K562 (cell line): ENCODE results near the gene ATG4D. TPM values are rescaled to one million over a fixed set of nuclear protein-coding genes. Genes with fewer than 3 reads are reported as not detected.

ENCODE experiments used
- ATAC-seq: fragments of 200-7000 bp; cut with Tn5 transposase; 3 replicates; pipeline ENCODE4 v1.9.1; 2020; ENCODE audit warnings: moderate library complexity
- BruUV-seq: library from RNA; stranded (reverse); fragments of 400-500 nt; replicated peaks from 2 replicates; lab custom pipeline; 2021; lab: Mats Ljungman, UMichigan
- CTCF ChIA-PET: fragments of 300-600 bp; formaldehyde crosslinking; extraction: SDS; loops from one replicate; lab custom pipeline; 2021; ENCODE audit warnings: low intra/inter-chr PET ratio; lab: Yijun Ruan, JAX
- POLR2A ChIA-PET: fragments of 300-600, 350-650 bp; sonication (Branson Sonifier 250); formaldehyde crosslinking; extraction: SDS; loops from one replicate; lab custom pipeline; 2021; ENCODE audit warnings: antibody characterized with exemption, inconsistent platforms; lab: Yijun Ruan, JAX
- DNase-seq, 4 experiments: peaks; one replicate each; pipeline versions ENCODE4 v3.0.0 to v3.0.0-alpha.2; 2011 to 2018; ENCODE audit warnings: low spot score in 3 of 4, mixed read lengths in 3 of 4; ENCODE audit errors: extremely low read depth in 1 of 4
- FAIRE-seq: peaks from 2 replicates; lab custom pipeline; 2011; peaks lifted over from hg19 to GRCh38; lab: Jason Lieb, UNC
- H2AFZ ChIP-seq: 2 replicates; pipeline ENCODE4 v1.6.0; 2011; ENCODE audit warnings: low read depth, low read length, control low read depth, inconsistent platforms
- H3K27ac ChIP-seq: fragments of 200-600 bp; 3 replicates; pipeline ENCODE4 v1.8.0; 2011; ENCODE audit warnings: low read depth, mild to moderate bottlenecking, control low read depth, inconsistent platforms, low read length, moderate library complexity, mixed read lengths; ENCODE audit errors: extremely low read depth
- H3K27me3 ChIP-seq, 2 experiments: fragments of 300-600 bp in 1 of 2; 2 replicates in 1 of 2; 3 replicates in 1 of 2; pipeline versions ENCODE4 v1.6.0 to v1.8.0; 2011; ENCODE audit warnings: inconsistent platforms in 2 of 2, low read length in 2 of 2, mild to moderate bottlenecking in 1 of 2, mixed read lengths in 1 of 2, moderate library complexity in 1 of 2; ENCODE audit not compliant: control insufficient read depth in 2 of 2, insufficient read depth in 2 of 2
- H3K36me3 ChIP-seq: fragments of 300-600 bp; 3 replicates; pipeline ENCODE4 v1.8.0; 2011; ENCODE audit warnings: mild to moderate bottlenecking, low read length, inconsistent platforms; ENCODE audit not compliant: control insufficient read depth, insufficient read depth
- H3K4me1 ChIP-seq, 2 experiments: fragments of 200-600 bp in 1 of 2; replicated peaks in 1 of 2; 2 replicates in 1 of 2; 3 replicates in 1 of 2; pipeline versions ENCODE4 v1.5.1 to v1.8.0; 2011; ENCODE audit warnings: inconsistent platforms in 2 of 2, low read length in 2 of 2, mild to moderate bottlenecking in 1 of 2, mixed read lengths in 1 of 2, moderate library complexity in 1 of 2; ENCODE audit not compliant: control insufficient read depth in 2 of 2, insufficient read depth in 2 of 2
- H3K4me2 ChIP-seq: 2 replicates; pipeline ENCODE4 v1.6.1; 2011; ENCODE audit warnings: low read length, control low read depth, inconsistent platforms, mixed read lengths; ENCODE audit not compliant: insufficient read depth
- H3K4me3 ChIP-seq: fragments of 200-600 bp; sonication (generic), shearing (Covaris generic); 2 replicates; pipeline ENCODE4 v1.5.1; 2016; ENCODE audit warnings: control low read depth, inconsistent platforms
- H3K79me2 ChIP-seq: fragments of 200-600 bp; 3 replicates; pipeline ENCODE4 v1.8.0; 2011; ENCODE audit warnings: low read length, inconsistent platforms; ENCODE audit not compliant: control insufficient read depth, insufficient read depth
- H3K9ac ChIP-seq, 2 experiments: 2 replicates each; pipeline versions ENCODE4 v1.6.0 to v1.6.1; 2011; ENCODE audit warnings: low read depth in 2 of 2, low read length in 2 of 2, control low read depth in 1 of 2, inconsistent platforms in 1 of 2, mild to moderate bottlenecking in 1 of 2, mixed read lengths in 1 of 2; ENCODE audit not compliant: insufficient read depth in 1 of 2
- H3K9me1 ChIP-seq: one replicate; pipeline ENCODE4 v1.6.0; 2011; ENCODE audit warnings: inconsistent platforms, mild to moderate bottlenecking, low read length, moderate library complexity; ENCODE audit not compliant: control insufficient read depth, insufficient read depth
- H3K9me3 ChIP-seq: replicated peaks from 2 replicates; pipeline ENCODE4 v1.5.1; 2011; ENCODE audit warnings: low read depth, low read length, inconsistent platforms; ENCODE audit not compliant: control insufficient read depth, insufficient read depth
- H4K20me1 ChIP-seq: replicated peaks from 2 replicates; pipeline ENCODE4 v1.6.1; 2011; ENCODE audit warnings: low read length, inconsistent platforms, mixed read lengths; ENCODE audit not compliant: control insufficient read depth, insufficient read depth
- NKRF ChIP-seq: fragments of 450-650 bp; IDR thresholded peaks from 2 replicates; pipeline ENCODE4 v1.6.1; 2016; ENCODE audit warnings: borderline replicate concordance
- POLR2G ChIP-seq: fragments of 200-400 bp; formaldehyde crosslinking; IDR thresholded peaks from 2 replicates; pipeline ENCODE4 v1.6.1; 2017; ENCODE audit warnings: low read depth, mild to moderate bottlenecking, antibody characterized with exemption, low read length, moderate library complexity
- RBFOX2 ChIP-seq: fragments of 200-400 bp; formaldehyde crosslinking; IDR thresholded peaks from 2 replicates; pipeline ENCODE4 v1.6.1; 2017; ENCODE audit warnings: low read depth, mild to moderate bottlenecking, low read length, moderate library complexity
- WGBS: fragments of 100-300 bp; shearing (Covaris generic); methylation state at CpG from one replicate; pipeline ENCODE4 v1.1.6; 2016; ENCODE audit warnings: low coverage, mixed read lengths; ENCODE audit not compliant: insufficient coverage; ENCODE audit errors: missing lambda C conversion rate; 5-methylcytosine and 5-hydroxymethylcytosine counted together
- in situ Hi-C: fragments of 300-500 bp; cut with MboI; formaldehyde crosslinking; loops from 4 replicates; pipeline ENCODE4 v1.15.0; 2018; ENCODE audit warnings: inconsistent platforms, mixed read lengths
- intact Hi-C: fragments of 100-400 bp; cut with micrococcal nuclease; formaldehyde crosslinking; loops from 2 replicates; pipeline ENCODE4 v1.14.2; 2022
- polyA plus RNA-seq, 8 experiments: library from polyadenylated mRNA; depleted of rRNA in 4 of 8; stranded (reverse) in 5 of 8; unstranded in 3 of 8; fragments of >200 nt; fragmentation: Nextera tagmentation in 2 of 8; fragmentation: Illumina TruSeq in 1 of 8; extraction: Ambion mirVana in 2 of 8; extraction: Trizol in 1 of 8; gene quantifications; 2 replicates each; pipeline versions ENCODE4 v1.2.1 to v1.2.3, GENCODE V29; 2011 to 2014; ENCODE audit warnings: inconsistent platforms in 1 of 8, missing spikeins in 1 of 8
- total RNA-seq, 7 experiments: library from RNA; depleted of rRNA in 6 of 7; stranded (reverse); fragments of >200 nt in 6 of 7; fragmentation: Illumina TruSeq in 2 of 7; extraction: Trizol in 2 of 7; gene quantifications; 2 replicates each; pipeline versions ENCODE4 v1.2.1 to v1.2.3, GENCODE V29; 2011 to 2021; ENCODE audit warnings: low replicate concordance in 1 of 7
- TF ChIP-seq, protein P1 (sequence below): sonication (generic); formaldehyde crosslinking; IDR thresholded peaks from 2 replicates; pipeline ENCODE4 v1.8.0; 2022; ENCODE audit warnings: missing genetic modification reagents, mild to moderate bottlenecking, moderate library complexity, borderline replicate concordance

The ATG4D gene
- total and polyA plus RNA-seq, 9 of the 15 experiments (the other 6 are each of a cell fraction or from before 2014, with no cell fraction given) = 0.51 to 66.1 (median 22.9) TPM

DNA sequence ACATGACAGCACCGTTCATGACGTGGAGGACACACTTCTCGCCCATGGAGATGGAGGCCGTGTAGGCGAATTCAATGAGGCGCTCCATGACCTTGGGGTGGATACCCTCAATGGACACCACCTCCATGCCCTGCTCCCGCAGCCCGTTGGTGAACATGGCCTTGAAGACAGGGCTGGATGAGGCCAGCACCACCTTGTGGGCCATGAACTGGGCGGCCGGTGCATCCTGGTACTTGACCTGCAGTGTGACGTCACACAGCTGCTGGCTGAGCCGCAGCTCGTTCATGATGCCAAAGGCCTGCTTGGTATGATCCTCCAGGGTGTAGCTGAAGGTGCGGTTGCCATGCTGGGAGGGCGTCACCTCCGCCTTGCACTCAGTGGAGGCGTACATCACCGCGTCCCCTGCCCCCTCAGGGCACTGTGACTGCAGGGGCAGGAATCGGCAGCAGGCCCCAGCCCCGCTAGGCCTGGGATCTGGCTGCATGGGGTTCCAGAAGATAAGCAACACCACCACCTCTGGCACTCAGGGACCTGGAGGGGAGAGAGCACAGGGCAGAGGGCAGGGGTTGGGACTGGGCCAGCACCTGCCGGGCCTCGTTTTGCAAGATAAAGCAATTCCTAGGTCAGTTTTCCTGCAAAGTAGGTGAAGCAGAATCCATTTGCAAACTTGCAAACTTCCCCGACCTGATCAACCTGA lies 44.0 kb upstream of the ATG4D start:
- peak in 1 of 4 experiments; percentile 13 for DNase-seq
- no TSS peak for BruUV-seq
- TF ChIP-seq, protein P1, sequence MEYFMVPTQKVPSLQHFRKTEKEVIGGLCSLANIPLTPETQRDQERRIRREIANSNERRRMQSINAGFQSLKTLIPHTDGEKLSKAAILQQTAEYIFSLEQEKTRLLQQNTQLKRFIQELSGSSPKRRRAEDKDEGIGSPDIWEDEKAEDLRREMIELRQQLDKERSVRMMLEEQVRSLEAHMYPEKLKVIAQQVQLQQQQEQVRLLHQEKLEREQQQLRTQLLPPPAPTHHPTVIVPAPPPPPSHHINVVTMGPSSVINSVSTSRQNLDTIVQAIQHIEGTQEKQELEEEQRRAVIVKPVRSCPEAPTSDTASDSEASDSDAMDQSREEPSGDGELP (CRISPR knock-in tag) = peak; percentile 19; the same call in 1 of the 2 replicates
- TF ChIP-seq NKRF = no peak
- TF ChIP-seq POLR2G = peak; percentile 54
- peak; percentile 62 for TF ChIP-seq RBFOX2
- Histone ChIP-seq H3K4me2 (0 out of 2 replicates have a peak overlapping the region, but pooled peaks have one; percentile 2), H3K79me2 (peaks cover 85% of the 10 kb centered on the region), H4K20me1 (peaks cover 3% of the 10 kb centered on the region; the same call in 1 of the 2 replicates), H3K9ac (peak overlapping the region in 1 of 2 experiments; percentile 72; a peak in 2 of 4 replicates), H3K27ac (no peak overlapping the region), H3K4me3 (no peak overlapping the region), H3K27me3 (no peaks in the 10 kb centered on the region), H2AFZ (no peak overlapping the region), H3K9me3 (no peaks in the 10 kb centered on the region), H3K36me3 (peaks cover 59% of the 10 kb centered on the region), H3K4me1 (peaks cover 3 to 44% of the 10 kb centered on the region in 2 experiments; a peak in 4 of 5 replicates), H3K9me1 (no peaks in the 10 kb centered on the region)
- 94% methylated on average over 23 of the region's 24 CpGs for WGBS
- intact Hi-C loops (no loop called here), in situ Hi-C loops (no loop called here)
- POLR2A ChIA-PET = interaction anchor here (1.0 to 2.2 kb wide), 4 partner anchors 8 to 24 kb away, joined by 3 to 8 read pairs (median 5); no protein-coding TSS in a partner anchor
- no peak for FAIRE-seq
- CTCF ChIA-PET = no interaction called here
- no peak for ATAC-seq
